ENCODE measurements around the gene DNMT3A.

The DNMT3A gene

GRCh38 chr2:25342372-25343186 lies 854 bp upstream of the DNMT3A start:
- peak; percentile 77 to 93 (median 92) for DNase-seq

- DNase-seq: peak; percentile 53 to 71 (median 66)
Measured at GRCh38 chr2:25341011-25341727, 556 bp downstream of the DNMT3A start.

GRCh38 chr2:25340181-25340921 lies 1.4 kb downstream of the DNMT3A start:
- peak; percentile 57 to 87 (median 86) for DNase-seq

- DNase-seq: peak; percentile 73 to 87 (median 86)
Measured at GRCh38 chr2:25339791-25340180, 1.9 kb downstream of the DNMT3A start.

- DNase-seq: peak in 2 of 3 experiments; percentile 43 to 63
Measured at GRCh38 chr2:25339211-25339674, 2.5 kb downstream of the DNMT3A start.

GRCh38 chr2:25338401-25338800 lies 3.3 kb downstream of the DNMT3A start:
- no peak for DNase-seq

GRCh38 chr2:25337891-25338290 lies 3.8 kb downstream of the DNMT3A start:
- no peak for DNase-seq

GRCh38 chr2:25337276-25337675 lies 4.4 kb downstream of the DNMT3A start:
- DNase-seq: no peak

- DNase-seq: peak in 1 of 3 experiments; percentile 53
Measured at GRCh38 chr2:25336383-25336841, 5.3 kb downstream of the DNMT3A start.

- no peak for DNase-seq
Measured at GRCh38 chr2:25335971-25336370, 5.8 kb downstream of the DNMT3A start.

GRCh38 chr2:25335204-25335603 lies 6.5 kb downstream of the DNMT3A start:
- DNase-seq: no peak

- no peak for DNase-seq
Measured at GRCh38 chr2:25334482-25334881, 7.2 kb downstream of the DNMT3A start.

GRCh38 chr2:25333981-25334380 lies 7.7 kb downstream of the DNMT3A start:
- DNase-seq: peak in 2 of 3 experiments; percentile 11 to 19

GRCh38 chr2:25332571-25332970 lies 9.2 kb downstream of the DNMT3A start:
- DNase-seq: no peak

GRCh38 chr2:25331686-25332365 lies 9.9 kb downstream of the DNMT3A start:
- no peak for DNase-seq

- no peak for DNase-seq
Measured at GRCh38 chr2:25330937-25331336, 10.8 kb downstream of the DNMT3A start.

GRCh38 chr2:25330273-25330672 lies 11.5 kb downstream of the DNMT3A start:
- DNase-seq: no peak

- no peak for DNase-seq
Measured at GRCh38 chr2:25328152-25329085, 13.3 kb downstream of the DNMT3A start.

- no peak for DNase-seq
Measured at GRCh38 chr2:25326326-25327013, 15.3 kb downstream of the DNMT3A start.

- DNase-seq: no peak
Measured at GRCh38 chr2:25324905-25325592, 16.7 kb downstream of the DNMT3A start.

Measured in NCI-H1417 (cell line).